GM18505 (cell line): ENCODE data around the gene TIGD4.
"Not testable (repeated sequence)": the region's sequence is repeated elsewhere in the genome, so short reads cannot be mapped to it uniquely, and the experiment has no call there.

ENCODE experiments used
- ATAC-seq: cut with Tn5 transposase; IDR thresholded peaks from one replicate; pipeline ENCODE4 v1.9.1; 2021; ENCODE audit not compliant: unreplicated experiment
- POLR2A ChIP-seq: IDR thresholded peaks from 4 replicates; pipeline ENCODE4 v1.6.1; 2011; ENCODE audit warnings: borderline replicate concordance; ENCODE audit not compliant: insufficient read depth, insufficient read length; ENCODE audit errors: extremely low read depth

TIGD4 gene

GRCh38 chr4:152773339-152773738, 6.2 kb downstream of the TIGD4 start:
- no peak for TF ChIP-seq POLR2A
- ATAC-seq: no peak

- no peak for ATAC-seq
- no peak for TF ChIP-seq POLR2A
Observed at GRCh38 chr4:152771741-152772533, 7.6 kb downstream of the TIGD4 start.

DNA sequence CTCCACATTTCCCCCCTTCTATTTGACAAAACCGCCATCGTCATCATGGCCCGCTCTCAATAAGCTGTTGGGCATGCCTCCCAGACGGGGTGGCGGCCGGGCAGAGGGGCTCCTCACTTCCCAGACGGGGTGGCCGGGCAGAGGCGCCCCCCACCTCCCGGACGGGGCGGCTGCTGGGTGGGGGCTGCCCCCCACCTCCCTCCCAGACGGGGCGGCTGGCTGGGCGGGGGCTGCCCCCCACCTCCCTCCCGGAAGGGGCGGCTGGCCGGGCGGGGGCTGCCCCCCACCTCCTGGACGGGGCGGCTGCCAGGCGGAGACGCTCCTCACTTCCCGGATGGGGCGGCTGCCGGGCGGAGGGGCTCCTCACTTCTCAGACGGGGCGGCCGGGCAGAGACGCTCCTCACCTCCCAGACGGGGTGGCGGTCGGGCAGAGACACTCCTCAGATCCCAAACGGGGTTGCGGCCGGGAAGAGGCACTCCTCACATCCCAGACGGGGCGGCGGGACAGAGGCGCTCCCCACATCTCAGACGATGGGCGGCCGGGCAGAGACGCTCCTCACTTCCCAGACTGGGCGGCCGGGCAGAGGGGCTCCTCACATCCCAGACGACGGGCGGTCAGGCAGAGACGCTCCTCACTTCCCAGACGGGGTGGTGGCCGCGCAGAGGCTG, 14.3 kb downstream of the TIGD4 start:
- not testable (repeated sequence) for ATAC-seq

DNA sequence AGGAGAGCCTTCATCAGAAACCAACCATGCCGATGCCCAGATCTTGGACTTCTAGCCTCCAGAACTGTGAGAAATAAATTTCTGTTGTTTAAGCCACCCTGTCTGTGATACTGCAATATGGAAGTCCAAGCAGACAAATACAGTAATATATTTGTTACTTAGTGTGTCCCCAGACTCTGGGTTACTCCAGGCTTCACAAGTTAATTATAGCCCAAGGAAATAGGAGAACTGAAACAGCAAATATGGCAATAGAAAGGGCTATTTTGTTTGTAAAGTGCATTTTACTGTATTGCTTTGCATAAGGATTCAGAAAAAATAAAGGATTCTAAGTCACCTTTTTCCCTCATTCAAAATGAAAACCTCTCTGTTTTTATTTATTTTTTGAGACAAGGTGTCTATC, 15.7 kb downstream of the TIGD4 start:
- TF ChIP-seq POLR2A: no peak
- no peak for ATAC-seq

- no peak for TF ChIP-seq POLR2A
- ATAC-seq: no peak
Observed at GRCh38 chr4:152748619-152749018, 30.9 kb downstream of the TIGD4 start.

DNA sequence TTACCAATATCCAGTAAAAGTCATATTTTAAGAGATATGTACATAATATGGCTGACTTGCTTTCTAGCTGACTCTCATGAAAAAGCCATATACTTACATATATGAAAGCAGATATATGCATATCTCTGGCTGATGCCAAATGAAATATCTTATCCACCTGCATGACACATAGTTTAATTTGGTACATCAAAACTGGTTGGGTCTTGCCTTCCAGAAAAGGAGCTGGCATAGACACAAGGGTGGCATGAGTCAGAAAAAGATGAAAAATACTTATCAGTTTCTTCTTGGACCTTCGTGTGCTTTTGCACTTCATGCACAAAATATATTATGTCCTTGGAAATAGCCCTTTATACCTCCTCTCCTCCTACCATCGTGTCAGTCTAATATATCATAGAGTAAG, 32.1 kb downstream of the TIGD4 start:
- TF ChIP-seq POLR2A: no peak
- no peak for ATAC-seq

GRCh38 chr4:152738827-152739226, 40.7 kb downstream of the TIGD4 start:
- TF ChIP-seq POLR2A: no peak
- ATAC-seq: no peak

DNA sequence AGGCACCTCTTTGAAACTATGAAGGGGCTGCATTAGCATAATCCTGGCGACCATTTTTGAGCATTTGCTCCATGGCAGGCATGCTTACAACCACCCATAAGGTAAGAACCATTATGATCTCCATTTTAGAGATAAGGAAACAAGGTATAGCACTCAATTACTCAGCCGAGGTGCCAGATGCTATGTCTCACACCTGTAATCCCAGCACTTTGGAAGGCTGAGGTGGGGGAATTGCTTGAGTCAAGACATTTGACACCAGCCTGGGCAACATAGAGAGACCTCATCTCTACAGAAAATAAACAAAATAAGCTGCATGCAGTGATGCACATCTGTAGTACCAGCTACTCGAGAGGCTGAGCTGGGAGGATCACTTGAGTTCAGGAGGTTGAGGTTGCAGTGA, 43.6 kb downstream of the TIGD4 start:
- no peak for ATAC-seq
- TF ChIP-seq POLR2A: no peak

DNA sequence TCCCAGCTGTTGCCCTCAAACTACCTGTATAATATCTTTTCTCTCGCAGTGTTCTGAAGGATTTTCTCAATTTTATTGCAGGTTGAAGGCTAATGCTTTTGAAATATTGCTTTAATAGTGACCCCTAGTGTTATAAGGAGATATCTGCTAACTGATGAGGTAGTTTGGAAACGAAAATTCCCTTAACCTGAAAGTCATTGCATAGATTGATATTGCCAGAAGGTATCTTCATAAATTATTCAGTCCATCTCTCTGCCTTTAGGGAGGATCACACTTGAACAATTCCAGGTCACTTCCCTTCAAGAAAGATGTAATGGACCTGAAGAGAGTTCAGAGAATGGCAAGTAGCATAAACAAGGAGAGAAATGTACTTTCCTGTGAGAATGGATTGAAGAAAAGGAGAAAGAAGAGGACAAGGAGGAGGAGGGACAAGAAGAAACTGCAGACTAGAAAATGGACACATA, 44.1 kb downstream of the TIGD4 start:
- TF ChIP-seq POLR2A: no peak
- ATAC-seq: no peak

DNA sequence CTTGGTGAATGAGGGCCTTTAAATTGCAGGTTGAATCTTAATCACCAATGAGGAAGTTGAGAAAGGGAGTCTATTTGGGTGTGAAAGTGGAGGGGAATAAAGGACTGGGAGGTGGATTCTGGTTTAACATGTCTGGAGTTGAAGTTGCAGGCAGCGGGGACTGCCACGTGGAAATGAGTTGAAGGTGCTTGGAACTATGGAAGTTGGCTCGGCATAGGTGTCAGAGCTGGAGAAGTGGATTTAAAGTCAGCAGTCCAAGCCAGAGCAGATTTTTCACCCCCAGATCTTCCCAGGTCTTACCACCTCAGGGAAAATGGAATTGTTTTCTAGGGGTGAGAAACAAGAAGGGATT, 44.9 kb downstream of the TIGD4 start:
- TF ChIP-seq POLR2A: no peak
- no peak for ATAC-seq

- TF ChIP-seq POLR2A: no peak
- ATAC-seq: no peak
Observed at GRCh38 chr4:152734015-152734698, 45.4 kb downstream of the TIGD4 start.

- ATAC-seq: no peak
- TF ChIP-seq POLR2A: no peak
Observed at GRCh38 chr4:152731997-152732396, 47.5 kb downstream of the TIGD4 start.

GRCh38 chr4:152729466-152729865, 50.1 kb downstream of the TIGD4 start:
- no peak for TF ChIP-seq POLR2A

DNA sequence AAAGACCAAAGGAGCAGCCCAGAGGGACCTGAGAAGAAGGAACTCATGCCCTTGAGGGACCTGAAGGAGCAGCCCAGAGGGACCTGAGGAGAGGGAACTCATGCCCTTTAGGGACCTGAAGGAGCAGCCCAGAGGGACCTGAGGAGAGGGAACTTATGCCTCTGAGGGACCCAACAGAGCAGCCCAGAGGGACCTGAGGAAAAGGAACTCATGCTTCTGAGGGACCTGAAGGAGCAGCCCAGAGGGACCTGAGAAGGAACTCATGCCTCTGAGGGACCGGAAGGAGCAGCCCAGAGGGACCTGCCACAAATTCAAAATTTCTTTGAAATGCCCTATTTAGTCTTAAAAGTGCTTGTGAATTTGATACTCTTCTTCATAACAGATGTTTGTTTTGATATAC, 51.2 kb downstream of the TIGD4 start:
- no peak for TF ChIP-seq POLR2A

More at GRCh38 chr4:152729466-152729865, 50.1 kb downstream of the TIGD4 start:
- ATAC-seq: no peak

More for the DNA sequence above, 51.2 kb downstream of the TIGD4 start:
- ATAC-seq: no peak
